HEK293 (cell line): ENCODE data around the gene NOSIP.
A peak's percentile ranks its signal among the peaks of the same experiment; 100 is the strongest.

ENCODE experiments used
- KLF1 ChIP-seq: fragments of 450-650 bp; formaldehyde crosslinking; IDR thresholded peaks from 2 replicates; pipeline ENCODE4 v1.5.1; 2016; ENCODE audit warnings: missing biosample characterization, missing genetic modification characterization
- PRDM10 ChIP-seq: fragments of 450-650 bp; formaldehyde crosslinking; IDR thresholded peaks from 2 replicates; pipeline ENCODE4 v1.5.1; 2016; ENCODE audit warnings: missing biosample characterization, missing genetic modification characterization
- RBAK ChIP-seq: fragments of 450-650 bp; formaldehyde crosslinking; IDR thresholded peaks from 2 replicates; pipeline ENCODE4 v1.5.1; 2016; ENCODE audit warnings: missing biosample characterization, missing genetic modification characterization
- SETDB1 ChIP-seq: IDR thresholded peaks from one replicate; pipeline ENCODE4 v1.6.1; 2017; ENCODE audit warnings: mild to moderate bottlenecking, low read length, moderate library complexity, mixed read lengths; ENCODE audit not compliant: insufficient read length
- SP2 ChIP-seq: fragments of 450-650 bp; formaldehyde crosslinking; IDR thresholded peaks from 2 replicates; pipeline ENCODE4 v1.5.1; 2016; ENCODE audit warnings: missing biosample characterization, missing genetic modification characterization
- WT1 ChIP-seq: fragments of 450-650 bp; formaldehyde crosslinking; IDR thresholded peaks from 2 replicates; pipeline ENCODE4 v1.5.1; 2016; ENCODE audit warnings: missing biosample characterization, missing genetic modification characterization
- ZBTB17 ChIP-seq: fragments of 450-650 bp; formaldehyde crosslinking; IDR thresholded peaks from 2 replicates; pipeline ENCODE4 v1.5.1; 2016; ENCODE audit warnings: missing biosample characterization, missing genetic modification characterization
- ZBTB20 ChIP-seq: fragments of 450-650 bp; formaldehyde crosslinking; IDR thresholded peaks from 2 replicates; pipeline ENCODE4 v1.5.1; 2016; ENCODE audit warnings: missing biosample characterization, missing genetic modification characterization
- ZFHX2 ChIP-seq: fragments of 450-650 bp; formaldehyde crosslinking; conservative IDR thresholded peaks from 2 replicates; pipeline ENCODE4 v1.5.1; 2016; ENCODE audit warnings: missing biosample characterization, missing genetic modification characterization
- ZNF10 ChIP-seq: fragments of 450-650 bp; formaldehyde crosslinking; IDR thresholded peaks from 2 replicates; pipeline ENCODE4 v1.5.1; 2017; ENCODE audit warnings: missing biosample characterization, missing genetic modification characterization
- ZNF112 ChIP-seq: fragments of 450-650 bp; formaldehyde crosslinking; IDR thresholded peaks from 2 replicates; pipeline ENCODE4 v1.5.0; 2017; ENCODE audit warnings: missing biosample characterization, missing genetic modification characterization
- ZNF133 ChIP-seq: fragments of 450-650 bp; formaldehyde crosslinking; IDR thresholded peaks from 2 replicates; pipeline ENCODE4 v1.5.1; 2016; ENCODE audit warnings: missing biosample characterization, missing genetic modification characterization
- ZNF157 ChIP-seq: fragments of 450-650 bp; formaldehyde crosslinking; IDR thresholded peaks from 2 replicates; pipeline ENCODE4 v1.5.1; 2016; ENCODE audit warnings: missing biosample characterization, missing genetic modification characterization
- ZNF16 ChIP-seq: fragments of 450-650 bp; formaldehyde crosslinking; IDR thresholded peaks from 2 replicates; pipeline ENCODE4 v1.5.1; 2016; ENCODE audit warnings: low read depth, missing biosample characterization, missing genetic modification characterization
- ZNF221 ChIP-seq: fragments of 450-650 bp; formaldehyde crosslinking; IDR thresholded peaks from 2 replicates; pipeline ENCODE4 v1.5.1; 2017; ENCODE audit warnings: missing biosample characterization, missing genetic modification characterization, borderline replicate concordance
- ZNF311 ChIP-seq: fragments of 450-650 bp; formaldehyde crosslinking; IDR thresholded peaks from 2 replicates; pipeline ENCODE4 v1.5.1; 2017; ENCODE audit warnings: missing biosample characterization, missing genetic modification characterization, borderline replicate concordance
- ZNF391 ChIP-seq: fragments of 450-650 bp; formaldehyde crosslinking; IDR thresholded peaks from 2 replicates; pipeline ENCODE4 v1.5.1; 2016; ENCODE audit warnings: low read depth, missing biosample characterization, missing genetic modification characterization, borderline replicate concordance
- ZNF501 ChIP-seq: fragments of 450-650 bp; formaldehyde crosslinking; IDR thresholded peaks from 2 replicates; pipeline ENCODE4 v1.5.1; 2016; ENCODE audit warnings: missing biosample characterization, missing genetic modification characterization
- ZNF529 ChIP-seq: fragments of 450-650 bp; formaldehyde crosslinking; IDR thresholded peaks from 2 replicates; pipeline ENCODE4 v1.5.1; 2017; ENCODE audit warnings: missing genetic modification characterization, missing biosample characterization; ENCODE audit not compliant: insufficient replicate concordance
- ZNF530 ChIP-seq: fragments of 450-650 bp; formaldehyde crosslinking; IDR thresholded peaks from 2 replicates; pipeline ENCODE4 v1.5.1; 2016; ENCODE audit warnings: low read depth, missing biosample characterization, missing genetic modification characterization
- ZNF585B ChIP-seq: fragments of 450-650 bp; formaldehyde crosslinking; IDR thresholded peaks from 2 replicates; pipeline ENCODE4 v1.5.1; 2016; ENCODE audit warnings: missing biosample characterization, missing genetic modification characterization
- ZNF610 ChIP-seq: fragments of 450-650 bp; formaldehyde crosslinking; IDR thresholded peaks from 2 replicates; pipeline ENCODE4 v1.5.1; 2016; ENCODE audit warnings: missing biosample characterization, missing genetic modification characterization, borderline replicate concordance
- ZNF76 ChIP-seq: fragments of 450-650 bp; formaldehyde crosslinking; IDR thresholded peaks from 2 replicates; pipeline ENCODE4; 2016; ENCODE audit warnings: low read depth, missing biosample characterization, missing genetic modification characterization, borderline replicate concordance
- ZNF830 ChIP-seq: fragments of 450-650 bp; IDR thresholded peaks from 2 replicates; pipeline ENCODE4 v1.5.0; 2018; ENCODE audit warnings: missing biosample characterization, missing genetic modification characterization, low read depth, mild to moderate bottlenecking, moderate library complexity
- ZNF837 ChIP-seq: fragments of 450-650 bp; formaldehyde crosslinking; IDR thresholded peaks from 2 replicates; pipeline ENCODE4 v1.5.1; 2016; ENCODE audit warnings: missing biosample characterization, missing genetic modification characterization
- ZNF843 ChIP-seq: fragments of 450-650 bp; formaldehyde crosslinking; IDR thresholded peaks from 2 replicates; pipeline ENCODE4 v1.5.1; 2016; ENCODE audit warnings: missing biosample characterization, missing genetic modification characterization
- ZSCAN23 ChIP-seq: fragments of 450-650 bp; formaldehyde crosslinking; IDR thresholded peaks from 2 replicates; pipeline ENCODE4 v1.5.1; 2016; ENCODE audit warnings: missing biosample characterization, missing genetic modification characterization
- ZXDB ChIP-seq: fragments of 450-650 bp; formaldehyde crosslinking; IDR thresholded peaks from 2 replicates; pipeline ENCODE4 v1.5.1; 2016; ENCODE audit warnings: missing biosample characterization, missing genetic modification characterization
- TF ChIP-seq, protein P1 (sequence below): fragments of 450-650 bp; formaldehyde crosslinking; IDR thresholded peaks from 2 replicates; pipeline ENCODE4 v1.5.1; 2016; ENCODE audit warnings: missing biosample characterization, missing genetic modification characterization
- TF ChIP-seq, protein P2 (sequence below): fragments of 450-650 bp; formaldehyde crosslinking; IDR thresholded peaks from 2 replicates; pipeline ENCODE4 v1.5.1; 2016; ENCODE audit warnings: missing biosample characterization, missing genetic modification characterization

NOSIP gene

GRCh38 chr19:49593233-49594113 is 13.1 kb upstream of the NOSIP start (continued):
- no peak for TF ChIP-seq ZNF16 (tag by site-specific recombination)
- TF ChIP-seq ZNF133 (tag by site-specific recombination): no peak
- no peak for TF ChIP-seq ZNF10 (tag by site-specific recombination)
- no peak for TF ChIP-seq RBAK (tag by site-specific recombination)
- TF ChIP-seq ZNF837 (tag by site-specific recombination): no peak
- peak; percentile 96 for TF ChIP-seq SP2 (tag by site-specific recombination)
- no peak for TF ChIP-seq ZNF830
- TF ChIP-seq SETDB1: no peak
- TF ChIP-seq ZBTB20 (tag by site-specific recombination): peak; percentile 90
- peak; percentile 28; the same call in 1 of the 2 replicates for TF ChIP-seq KLF1 (tag by site-specific recombination)
- no peak for TF ChIP-seq ZNF112 (tag by site-specific recombination)
- peak; percentile 37; the same call in 1 of the 2 replicates for TF ChIP-seq ZNF76 (tag by site-specific recombination)
- TF ChIP-seq ZNF530 (tag by site-specific recombination): no peak
- peak; percentile 97 for TF ChIP-seq PRDM10 (tag by site-specific recombination)
- no peak for TF ChIP-seq ZBTB17
- TF ChIP-seq WT1 (tag by site-specific recombination): no peak
- no peak for TF ChIP-seq ZSCAN23 (tag by site-specific recombination)
- no peak for TF ChIP-seq ZNF585B
- TF ChIP-seq ZNF843 (tag by site-specific recombination): no peak; the same call in 1 of the 2 replicates
- TF ChIP-seq, protein P1, sequence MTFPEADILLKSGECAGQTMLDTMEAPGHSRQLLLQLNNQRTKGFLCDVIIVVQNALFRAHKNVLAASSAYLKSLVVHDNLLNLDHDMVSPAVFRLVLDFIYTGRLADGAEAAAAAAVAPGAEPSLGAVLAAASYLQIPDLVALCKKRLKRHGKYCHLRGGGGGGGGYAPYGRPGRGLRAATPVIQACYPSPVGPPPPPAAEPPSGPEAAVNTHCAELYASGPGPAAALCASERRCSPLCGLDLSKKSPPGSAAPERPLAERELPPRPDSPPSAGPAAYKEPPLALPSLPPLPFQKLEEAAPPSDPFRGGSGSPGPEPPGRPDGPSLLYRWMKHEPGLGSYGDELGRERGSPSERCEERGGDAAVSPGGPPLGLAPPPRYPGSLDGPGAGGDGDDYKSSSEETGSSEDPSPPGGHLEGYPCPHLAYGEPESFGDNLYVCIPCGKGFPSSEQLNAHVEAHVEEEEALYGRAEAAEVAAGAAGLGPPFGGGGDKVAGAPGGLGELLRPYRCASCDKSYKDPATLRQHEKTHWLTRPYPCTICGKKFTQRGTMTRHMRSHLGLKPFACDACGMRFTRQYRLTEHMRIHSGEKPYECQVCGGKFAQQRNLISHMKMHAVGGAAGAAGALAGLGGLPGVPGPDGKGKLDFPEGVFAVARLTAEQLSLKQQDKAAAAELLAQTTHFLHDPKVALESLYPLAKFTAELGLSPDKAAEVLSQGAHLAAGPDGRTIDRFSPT (tag by site-specific recombination): peak; percentile 56; the same call in 1 of the 2 replicates
- TF ChIP-seq ZNF221: no peak
- TF ChIP-seq ZXDB: no peak; the same call in 1 of the 2 replicates
- TF ChIP-seq ZNF157 (tag by site-specific recombination): no peak
- no peak for TF ChIP-seq ZNF501 (tag by site-specific recombination)
- TF ChIP-seq ZNF311 (tag by site-specific recombination): no peak; the same call in 1 of the 2 replicates
- no peak for TF ChIP-seq ZNF529 (tag by site-specific recombination)
- 0 out of 2 replicates have a peak, but pooled peaks have one; percentile 39 for TF ChIP-seq ZFHX2 (tag by site-specific recombination)
- TF ChIP-seq, protein P2, sequence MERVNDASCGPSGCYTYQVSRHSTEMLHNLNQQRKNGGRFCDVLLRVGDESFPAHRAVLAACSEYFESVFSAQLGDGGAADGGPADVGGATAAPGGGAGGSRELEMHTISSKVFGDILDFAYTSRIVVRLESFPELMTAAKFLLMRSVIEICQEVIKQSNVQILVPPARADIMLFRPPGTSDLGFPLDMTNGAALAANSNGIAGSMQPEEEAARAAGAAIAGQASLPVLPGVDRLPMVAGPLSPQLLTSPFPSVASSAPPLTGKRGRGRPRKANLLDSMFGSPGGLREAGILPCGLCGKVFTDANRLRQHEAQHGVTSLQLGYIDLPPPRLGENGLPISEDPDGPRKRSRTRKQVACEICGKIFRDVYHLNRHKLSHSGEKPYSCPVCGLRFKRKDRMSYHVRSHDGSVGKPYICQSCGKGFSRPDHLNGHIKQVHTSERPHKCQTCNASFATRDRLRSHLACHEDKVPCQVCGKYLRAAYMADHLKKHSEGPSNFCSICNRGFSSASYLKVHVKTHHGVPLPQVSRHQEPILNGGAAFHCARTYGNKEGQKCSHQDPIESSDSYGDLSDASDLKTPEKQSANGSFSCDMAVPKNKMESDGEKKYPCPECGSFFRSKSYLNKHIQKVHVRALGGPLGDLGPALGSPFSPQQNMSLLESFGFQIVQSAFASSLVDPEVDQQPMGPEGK: peak; percentile 95
- no peak; the same call in 1 of the 2 replicates for TF ChIP-seq ZNF610 (tag by site-specific recombination)
- TF ChIP-seq ZNF391: no peak
